Activated CD4-positive, alpha-beta T cell treated with anti-CD3 and anti-CD28 coated beads, Interleukin-2, amount 50 U/mL, for 48 hours (primary cell): ENCODE results near the gene LMOD1.
"Not testable (repeated sequence)": the region's sequence is repeated elsewhere in the genome, so short reads cannot be mapped to it uniquely, and the experiment has no call there.

Experiments used
- DNase-seq, 2 experiments: peaks; one replicate each; pipeline ENCODE4 v3.0.0-alpha.2; 2020

Gene LMOD1

DNA sequence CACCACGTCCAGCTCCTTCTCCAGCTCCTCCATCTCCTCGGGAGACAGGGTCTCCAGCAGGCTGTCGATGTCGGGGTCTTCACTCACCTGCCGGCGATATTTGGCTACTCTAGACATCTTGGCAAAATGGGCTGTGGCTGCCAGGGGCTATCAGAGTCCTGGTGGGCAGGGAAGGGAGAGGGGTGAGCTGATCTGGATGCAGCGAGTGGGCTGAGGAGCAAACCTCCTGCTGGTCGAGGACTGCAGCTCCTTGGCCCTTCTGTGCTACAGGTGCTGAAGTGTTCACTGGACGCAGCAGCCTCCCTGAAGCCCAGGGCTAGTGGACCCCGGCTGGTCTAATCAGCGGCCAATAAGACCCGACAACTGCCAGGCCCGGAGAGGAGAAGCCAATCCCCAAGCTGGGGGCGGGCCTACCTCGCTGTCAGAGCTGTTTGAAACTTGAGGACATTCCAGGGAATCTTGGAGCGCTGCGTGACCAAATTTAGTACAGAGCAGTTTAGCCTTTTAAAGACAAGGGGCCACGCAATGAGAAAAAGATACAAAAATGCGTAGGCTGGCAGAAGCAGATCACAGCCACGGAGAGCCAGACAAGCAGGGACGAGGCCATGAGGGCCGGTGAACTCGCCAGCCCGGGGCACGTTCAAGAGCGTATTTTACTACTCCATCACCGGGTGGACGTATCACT lies at the start of gene LMOD1:
TSS of gene LMOD1 (minus strand) at position 325 of the 685 bp plus-strand sequence. CDS start at position 117, 208 bp downstream.
- DNase-seq, result peak in 1 of 2 experiments; percentile 5

DNA sequence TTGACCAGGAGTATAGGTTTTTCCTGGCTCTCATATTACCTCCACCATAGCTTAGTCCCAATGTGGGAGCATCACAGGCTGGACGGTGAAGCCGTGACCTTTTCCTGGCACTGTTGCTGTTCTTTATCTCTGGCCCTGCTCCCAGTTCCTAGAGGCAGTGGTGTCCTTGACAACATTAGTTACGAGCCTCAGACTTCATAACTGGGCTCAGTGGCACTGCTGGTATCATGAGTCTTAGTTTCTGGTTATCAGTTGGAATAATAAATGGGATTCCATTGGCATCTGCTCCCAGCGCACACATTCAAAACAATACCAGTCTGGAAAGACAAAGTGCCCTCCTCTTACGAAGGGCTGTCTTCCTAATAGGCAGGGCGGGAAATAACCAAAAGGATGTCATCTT lies 44.1 kb upstream of the LMOD1 start:
- no peak for DNase-seq

DNA sequence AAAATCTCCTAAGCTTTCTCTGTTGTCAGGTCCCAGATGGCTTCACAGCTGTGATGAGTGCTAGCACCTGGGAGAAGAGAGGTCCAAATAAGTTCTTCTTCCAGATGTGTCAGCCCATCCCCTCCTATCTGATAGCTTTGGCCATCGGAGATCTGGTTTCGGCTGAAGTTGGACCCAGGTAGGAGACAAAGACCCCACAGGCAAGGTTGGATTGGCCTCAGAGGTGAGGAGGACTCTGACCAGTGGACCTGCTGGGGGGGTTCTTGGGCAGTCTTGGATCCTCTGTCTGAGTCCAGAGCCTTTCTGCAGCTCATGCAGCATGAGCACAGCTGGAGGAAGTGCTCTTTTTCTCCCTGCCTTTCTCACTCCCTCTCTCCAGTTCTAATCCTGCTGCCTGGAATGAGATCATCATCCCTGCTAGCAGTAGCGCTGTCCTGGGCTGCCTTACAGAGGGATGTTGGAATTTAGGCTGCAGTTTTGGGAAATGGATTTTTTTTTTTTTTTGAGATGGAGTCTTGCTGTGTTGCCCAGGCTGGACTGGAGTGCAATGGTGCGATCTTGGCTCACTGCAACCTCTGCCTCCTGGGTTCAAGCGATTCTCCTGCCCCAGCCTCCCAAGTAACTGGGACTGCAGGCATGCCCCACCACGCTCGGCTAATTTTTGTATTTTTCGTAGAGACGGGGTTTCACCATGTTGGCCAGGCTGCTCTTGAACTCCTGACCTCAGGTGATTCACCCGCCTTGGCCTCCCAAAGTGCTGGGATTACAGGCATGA lies 43.2 kb upstream of the LMOD1 start:
- no peak for DNase-seq

DNA sequence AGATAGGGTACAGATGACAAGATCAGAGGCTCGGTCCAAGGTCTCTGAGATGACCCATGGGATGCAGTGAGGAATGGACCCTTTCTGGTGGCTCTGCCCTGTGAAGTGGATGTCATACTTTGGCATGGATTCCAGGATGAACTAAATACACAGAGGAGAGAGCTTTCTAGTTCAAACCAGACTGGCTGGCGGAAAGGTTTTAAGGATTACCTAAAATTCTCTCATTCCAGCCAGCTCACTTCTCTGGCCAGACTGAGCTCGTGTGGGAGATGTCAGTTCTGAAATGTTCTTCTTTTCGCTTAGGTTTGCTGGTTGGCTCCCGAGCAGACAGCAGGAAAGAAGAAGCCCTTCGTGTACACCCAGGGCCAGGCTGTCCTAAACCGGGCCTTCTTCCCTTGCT lies 42.3 kb upstream of the LMOD1 start:
- DNase-seq, result no peak

DNA sequence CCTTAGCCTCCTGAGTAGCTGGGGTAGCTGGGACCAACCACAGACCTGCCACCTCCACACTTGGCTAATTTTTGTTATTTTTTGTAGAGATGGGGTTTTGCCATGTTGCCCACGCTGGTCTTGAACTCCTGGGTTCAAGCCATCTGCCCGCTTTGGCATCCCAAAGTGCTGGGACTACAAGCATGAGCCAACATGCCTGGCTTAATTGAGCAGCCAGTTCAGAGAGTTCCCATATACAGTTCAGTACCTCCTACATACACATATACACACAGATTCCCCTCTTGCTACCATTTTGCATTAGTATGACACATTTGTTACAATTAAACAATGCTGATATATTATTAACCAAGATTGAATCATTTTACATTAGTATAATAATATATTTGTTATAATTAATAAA lies 39.0 kb upstream of the LMOD1 start:
- no peak for DNase-seq

DNA sequence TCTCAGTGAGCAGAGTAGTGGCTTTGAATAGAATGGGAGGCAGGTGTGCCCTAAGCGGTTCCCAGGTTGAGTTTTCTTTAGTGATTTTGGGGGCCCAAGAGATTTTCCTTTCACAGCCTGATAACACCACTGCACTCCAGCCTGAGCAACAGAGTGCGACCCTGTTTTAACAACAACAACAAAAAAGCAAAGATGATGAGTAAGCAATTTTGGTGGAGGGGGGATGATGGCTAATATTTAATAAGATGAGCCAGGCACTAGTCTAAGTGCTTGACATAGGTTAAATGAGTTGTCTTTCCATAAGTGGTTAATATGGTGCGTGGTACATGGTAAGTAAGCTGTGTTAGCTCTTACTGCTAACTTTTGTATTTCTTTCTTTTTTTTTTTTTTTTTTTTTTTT lies 38.1 kb upstream of the LMOD1 start:
- DNase-seq, result no peak

DNA sequence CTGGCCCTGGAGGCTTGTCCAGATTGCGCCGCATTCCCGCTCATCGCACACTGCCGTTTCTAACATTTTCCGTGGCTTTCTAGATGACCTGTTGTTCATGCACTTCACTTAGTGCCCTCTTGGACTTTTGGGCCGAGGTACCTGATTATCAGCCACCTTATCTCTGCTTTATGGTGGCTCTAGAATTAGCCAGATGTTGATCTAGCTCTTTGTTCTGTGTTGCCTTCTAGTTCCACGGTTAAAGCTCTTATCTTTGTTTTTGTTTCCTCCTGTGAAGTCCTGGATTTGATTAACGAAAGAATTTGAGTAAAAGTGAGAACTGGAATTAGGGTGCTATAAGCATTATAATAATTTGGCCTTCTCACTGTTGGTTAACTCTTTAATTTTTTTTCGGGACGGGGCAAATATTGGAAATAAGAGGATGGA lies 37.0 kb upstream of the LMOD1 start:
- no peak for DNase-seq

DNA sequence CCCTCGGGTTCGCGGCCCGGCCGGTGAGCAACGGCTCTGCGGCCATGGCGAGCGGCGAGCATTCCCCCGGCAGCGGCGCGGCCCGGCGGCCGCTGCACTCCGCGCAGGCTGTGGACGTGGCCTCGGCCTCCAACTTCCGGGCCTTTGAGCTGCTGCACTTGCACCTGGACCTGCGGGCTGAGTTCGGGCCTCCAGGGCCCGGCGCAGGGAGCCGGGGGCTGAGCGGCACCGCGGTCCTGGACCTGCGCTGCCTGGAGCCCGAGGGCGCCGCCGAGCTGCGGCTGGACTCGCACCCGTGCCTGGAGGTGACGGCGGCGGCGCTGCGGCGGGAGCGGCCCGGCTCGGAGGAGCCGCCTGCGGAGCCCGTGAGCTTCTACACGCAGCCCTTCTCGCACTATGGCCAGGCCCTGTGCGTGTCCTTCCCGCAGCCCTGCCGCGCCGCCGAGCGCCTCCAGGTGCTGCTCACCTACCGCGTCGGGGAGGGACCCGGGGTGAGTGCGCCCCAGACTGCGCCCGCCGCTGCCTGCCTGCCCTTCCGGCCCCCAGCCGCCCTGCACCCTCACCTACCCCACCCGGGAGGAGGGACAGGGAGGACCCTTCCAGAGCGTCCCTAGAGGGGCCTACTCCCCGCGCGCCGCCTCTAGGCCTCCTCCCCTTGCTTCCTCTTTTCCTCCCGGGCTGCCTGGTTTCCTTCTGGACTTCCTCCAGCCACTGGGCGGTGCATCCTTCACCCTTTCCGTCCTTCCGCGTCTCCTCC lies 36.5 kb upstream of the LMOD1 start, which contains the start of gene RNPEP:
TSS of gene RNPEP (plus strand) at position 26 of the 757 bp plus-strand sequence. CDS start at position 45, 19 bp downstream.
- peak; percentile 56 to 60 for DNase-seq

DNA sequence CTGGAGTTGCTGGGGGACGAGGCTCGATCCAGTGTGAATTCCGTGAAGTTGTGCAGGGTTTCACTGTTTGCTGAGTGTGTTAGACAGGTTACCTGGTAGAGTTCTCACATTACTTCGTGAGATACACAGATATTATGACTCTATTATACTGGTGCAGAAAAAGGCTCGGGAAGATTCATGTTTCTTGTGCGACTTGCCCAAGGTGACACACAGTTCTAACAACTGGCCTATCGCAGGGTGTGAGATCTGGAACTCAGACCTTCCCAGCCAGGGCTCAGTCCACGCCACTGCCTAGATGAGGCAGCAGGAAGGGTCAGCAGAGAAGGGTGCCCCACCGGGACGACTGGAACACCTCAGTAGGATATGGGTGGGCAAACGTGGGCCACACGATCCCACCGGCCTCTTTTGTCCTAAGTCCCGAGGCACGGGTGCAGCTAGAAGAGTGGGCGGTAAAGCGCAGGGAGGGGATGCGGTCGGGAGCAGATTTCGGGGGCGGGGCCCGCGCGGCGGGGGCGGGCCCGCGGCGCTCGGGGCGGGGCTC lies 35.8 kb upstream of the LMOD1 start:
- peak; percentile 75 to 81 for DNase-seq

DNA sequence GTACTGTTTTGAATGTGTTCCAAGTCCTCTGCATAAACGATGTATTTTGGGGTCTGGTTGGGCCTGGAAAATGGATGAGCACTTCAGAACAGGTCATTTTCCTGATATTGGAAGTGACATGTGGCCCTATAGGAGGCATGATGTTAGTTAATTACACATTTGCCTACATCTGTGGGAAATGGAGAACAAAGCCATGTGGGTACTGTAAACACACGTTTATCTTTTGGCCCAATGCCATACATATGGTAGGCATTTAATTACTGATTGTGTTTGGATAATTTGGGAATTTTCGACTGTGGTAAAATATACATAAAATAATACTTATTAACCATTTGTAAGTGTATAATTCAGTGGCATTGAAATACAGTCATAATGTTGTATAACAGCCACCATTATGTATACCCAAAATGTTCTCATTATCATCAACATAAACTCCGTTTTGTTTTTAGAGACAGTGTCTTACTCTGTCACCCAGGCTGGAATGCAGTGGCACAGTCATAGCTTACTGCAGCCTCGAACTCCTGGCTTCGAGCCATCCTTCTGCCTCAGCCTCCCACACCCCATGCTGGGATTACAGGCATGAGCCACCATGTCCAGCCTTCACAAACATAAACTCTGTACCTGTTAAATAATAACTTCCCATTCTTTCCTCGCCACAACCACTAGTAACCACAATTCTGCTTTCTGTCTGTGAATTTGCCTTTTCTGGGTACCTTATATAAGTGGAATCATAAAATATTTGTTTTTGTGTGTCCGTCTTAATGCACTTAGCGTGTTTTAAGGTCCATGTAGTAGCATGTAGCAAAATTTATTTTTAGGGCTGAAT lies 24.2 kb upstream of the LMOD1 start:
- no peak for DNase-seq

DNA sequence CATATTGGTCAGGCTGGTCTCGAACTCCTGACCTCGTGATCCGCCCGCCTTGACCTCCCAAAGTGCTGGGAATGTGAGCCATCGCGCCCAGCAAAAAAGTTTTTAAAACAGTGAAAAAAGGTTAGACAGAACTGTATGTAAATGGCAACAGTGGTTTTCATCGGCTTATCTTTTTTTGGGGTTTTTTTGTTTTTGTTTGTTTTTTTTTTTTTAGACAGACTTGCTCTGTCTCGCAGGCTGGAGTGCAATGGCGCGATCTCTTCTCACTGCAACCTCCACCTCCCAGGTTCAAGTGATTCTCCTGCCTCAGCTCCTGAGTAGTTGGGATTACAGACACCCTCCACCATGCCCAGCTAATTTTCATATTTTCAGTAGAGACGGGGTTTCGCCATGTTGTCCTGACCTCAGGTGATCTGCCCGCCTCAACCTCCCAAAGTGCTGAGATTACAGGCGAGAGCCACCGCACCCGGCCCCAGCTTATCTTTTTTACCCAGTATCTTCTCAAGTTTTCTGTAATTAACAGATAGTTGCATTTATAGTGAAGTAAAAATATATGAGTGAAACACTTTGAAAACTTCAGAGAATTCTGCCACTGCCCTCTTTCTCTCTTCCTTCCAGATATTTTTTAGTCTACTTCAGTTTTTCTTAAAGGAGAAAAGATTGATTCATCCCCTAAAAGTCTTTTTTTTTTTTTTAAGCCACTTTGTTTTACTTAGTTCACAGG lies 22.0 kb upstream of the LMOD1 start:
- no peak for DNase-seq

DNA sequence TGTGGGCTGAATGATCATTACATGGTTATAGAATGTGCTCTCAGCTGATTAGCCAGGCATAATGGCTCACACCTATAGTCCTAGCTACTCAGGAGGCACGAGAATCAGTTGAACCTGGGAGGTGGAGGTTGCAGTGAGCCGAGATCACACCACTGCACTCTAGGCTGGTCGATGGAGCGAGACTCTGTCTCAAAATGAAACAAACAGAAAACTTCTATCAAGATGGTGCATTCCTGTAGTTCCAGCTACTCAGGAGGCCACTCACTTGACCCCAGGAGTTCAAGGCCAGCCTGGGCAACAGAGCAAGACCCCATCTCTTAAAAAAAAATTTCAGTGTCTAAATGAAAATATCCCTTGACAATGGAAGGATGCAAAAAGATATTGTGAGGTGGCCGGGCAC lies 19.8 kb upstream of the LMOD1 start:
- no peak for DNase-seq

DNA sequence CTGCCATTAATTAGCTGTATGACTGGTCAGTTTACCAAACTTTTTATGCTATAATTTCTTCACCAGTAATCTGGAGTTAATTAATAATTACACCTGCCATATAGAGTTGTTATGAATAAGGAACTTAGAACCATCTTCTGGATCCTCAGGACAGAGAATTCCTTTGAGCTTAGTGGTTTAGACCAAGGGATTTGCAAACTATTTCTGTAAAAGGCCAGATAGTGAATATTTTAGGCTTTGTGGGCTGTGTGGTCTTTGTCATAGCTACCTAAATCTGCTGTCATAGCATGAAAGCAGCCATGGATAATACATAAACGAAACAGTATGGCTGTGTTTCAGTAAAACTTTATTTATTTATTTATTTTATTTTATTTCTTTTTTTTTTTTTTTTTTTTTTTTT lies 17.9 kb upstream of the LMOD1 start:
- no peak for DNase-seq

DNA sequence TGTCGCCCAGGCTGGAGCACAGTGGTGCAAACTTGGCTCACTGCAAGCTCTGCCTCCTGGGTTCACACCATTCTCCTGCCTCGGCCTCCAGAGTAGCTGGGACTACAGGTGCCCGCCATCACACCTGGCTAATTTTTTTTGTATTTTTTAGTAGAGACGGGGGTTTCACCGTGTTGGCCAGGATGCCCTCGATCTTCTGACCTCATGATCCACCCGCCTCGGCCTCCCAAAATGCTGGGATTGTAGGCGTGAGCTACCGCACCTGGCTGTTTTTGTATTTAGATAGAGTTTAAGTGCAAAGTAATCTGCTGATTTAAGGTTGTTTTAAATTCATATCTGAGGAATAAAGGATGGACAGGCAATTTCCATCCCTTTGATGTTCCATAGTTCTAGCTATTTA lies 16.0 kb upstream of the LMOD1 start:
- not testable (repeated sequence) for DNase-seq

DNA sequence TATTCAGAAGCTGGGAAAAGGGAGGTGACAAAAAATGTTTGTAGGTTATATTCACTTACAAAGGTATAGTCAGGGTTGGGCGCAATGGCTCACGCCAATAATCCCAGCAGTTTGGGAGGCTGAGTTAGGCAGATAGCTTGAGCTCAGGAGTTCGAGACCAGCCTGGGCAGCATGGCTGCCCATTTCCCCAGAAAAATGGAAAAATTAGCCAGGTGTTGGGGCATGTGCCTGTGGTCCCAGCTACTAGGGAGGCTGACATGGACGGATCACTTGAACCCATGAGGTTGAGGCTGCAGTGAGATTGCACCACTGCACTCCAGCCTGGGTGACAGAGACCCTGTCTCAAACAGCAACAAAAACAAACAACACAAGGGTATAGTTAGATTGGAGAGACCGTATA lies 12.0 kb upstream of the LMOD1 start:
- no peak for DNase-seq

DNA sequence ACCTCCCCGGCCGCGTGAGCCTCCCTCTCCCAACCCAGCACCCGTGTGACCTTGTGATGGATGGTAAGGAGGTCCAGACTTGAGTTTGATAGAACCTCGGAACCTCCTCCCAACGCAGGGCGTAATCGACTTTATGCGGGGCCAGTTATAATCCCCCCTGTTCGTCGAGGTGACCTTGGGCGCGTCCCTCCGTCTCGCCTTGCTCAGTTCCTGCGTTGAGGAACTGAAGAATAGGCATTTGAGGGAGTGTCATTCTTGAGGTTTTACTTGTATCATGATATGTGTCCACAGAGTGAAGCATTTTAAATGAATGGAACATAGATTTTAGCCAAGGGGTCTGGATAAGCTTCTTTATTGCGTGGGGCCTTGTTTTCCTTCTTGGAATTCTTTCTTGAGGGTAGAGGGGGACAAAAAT lies 9.4 kb upstream of the LMOD1 start:
- no peak for DNase-seq

DNA sequence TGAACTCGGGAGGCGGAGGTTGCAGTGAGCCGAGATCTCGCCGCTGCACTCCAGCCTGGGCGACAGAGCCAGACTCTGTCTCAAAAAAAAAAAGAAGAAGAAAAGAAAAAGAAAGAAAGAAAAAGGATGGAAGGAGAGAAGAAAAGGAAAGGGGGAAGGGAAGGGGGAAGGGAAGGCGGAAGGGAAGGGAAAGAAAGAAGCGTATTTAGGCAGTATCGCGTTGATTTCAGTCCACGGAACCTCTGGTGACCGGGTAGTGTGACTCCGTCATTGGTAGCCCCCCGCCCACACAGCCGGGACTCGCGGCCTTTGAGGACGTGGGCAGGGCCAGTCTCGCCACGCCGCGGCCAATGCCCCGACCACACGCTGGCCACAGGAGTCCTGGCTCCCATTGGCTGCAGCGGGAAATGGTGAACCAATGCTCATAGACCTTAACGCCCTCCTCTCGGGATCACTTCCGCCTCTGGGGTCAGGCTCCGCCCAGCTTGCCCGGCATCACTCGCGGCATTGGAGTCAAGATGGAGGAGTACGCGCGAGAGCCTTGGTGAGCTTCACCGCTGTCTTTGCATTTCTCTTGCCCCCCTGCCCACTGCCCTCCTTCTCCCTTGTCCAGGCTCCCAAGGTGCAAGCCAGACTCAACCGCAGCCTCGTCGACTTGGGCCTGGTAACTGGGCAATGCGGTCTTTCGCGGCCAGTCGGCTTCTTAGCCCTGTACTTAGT lies 8.8 kb upstream of the LMOD1 start, which contains the start of gene TIMM17A:
TSS of gene TIMM17A (plus strand) at position 495 of the 720 bp plus-strand sequence. CDS start at position 519, 24 bp downstream.
- DNase-seq, result peak; percentile 95 to 97

DNA sequence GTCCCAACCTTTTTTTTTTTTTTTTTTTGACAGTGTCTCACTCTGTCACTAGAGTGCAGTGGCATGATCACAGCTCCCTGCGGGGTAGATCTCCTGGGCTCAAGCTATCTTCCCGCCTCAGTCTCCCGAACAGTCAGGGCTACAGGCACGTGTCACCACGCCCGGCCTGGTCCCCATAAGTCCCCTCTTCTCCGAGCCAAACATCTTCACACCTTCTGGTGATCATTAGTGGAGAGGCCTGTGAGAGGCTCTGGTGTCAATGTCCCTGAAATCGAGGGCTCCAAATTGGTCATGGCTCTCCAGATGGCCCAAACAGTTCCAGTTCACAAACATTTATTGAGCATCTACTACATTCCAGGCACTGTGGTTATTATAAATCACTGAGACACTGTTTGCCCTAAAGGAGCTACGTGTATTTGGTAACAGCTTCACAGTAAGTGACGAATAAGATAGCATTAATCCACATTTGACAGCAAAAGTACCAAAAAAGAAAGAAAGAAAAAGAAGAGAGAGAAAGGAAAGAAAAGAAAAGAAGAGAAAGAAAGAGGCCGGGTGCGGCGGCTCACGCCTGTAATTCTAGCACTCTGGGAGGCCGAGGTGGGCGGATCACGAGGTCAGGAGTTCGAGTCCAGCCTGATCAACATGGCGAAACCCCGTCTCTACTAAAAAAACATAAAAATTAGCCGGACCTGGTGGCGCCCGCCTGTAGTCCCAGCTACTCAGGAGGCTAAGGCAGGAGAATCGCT lies 8.1 kb upstream of the LMOD1 start:
- DNase-seq, result peak; percentile 19 to 41

DNA sequence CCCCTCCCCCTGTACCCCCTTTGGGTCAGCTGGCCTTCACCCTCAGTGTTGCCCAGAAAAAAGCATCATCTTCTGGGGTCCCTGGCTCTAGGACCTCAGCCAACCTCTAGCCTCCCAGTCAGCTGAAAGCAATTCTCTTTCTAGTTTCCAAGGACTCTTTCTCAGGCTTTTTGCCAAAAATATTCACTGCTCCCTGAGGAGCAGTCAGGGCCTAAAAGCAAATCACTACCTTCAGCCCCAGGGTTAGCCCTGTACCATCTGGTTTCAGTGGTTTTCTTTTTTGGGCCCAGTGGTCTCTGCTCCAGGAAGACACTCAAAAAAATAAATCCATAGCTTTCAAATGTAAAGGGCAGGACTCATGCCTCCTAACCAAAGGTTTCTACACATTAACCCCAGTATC lies 3.1 kb upstream of the LMOD1 start:
- DNase-seq, result no peak

DNA sequence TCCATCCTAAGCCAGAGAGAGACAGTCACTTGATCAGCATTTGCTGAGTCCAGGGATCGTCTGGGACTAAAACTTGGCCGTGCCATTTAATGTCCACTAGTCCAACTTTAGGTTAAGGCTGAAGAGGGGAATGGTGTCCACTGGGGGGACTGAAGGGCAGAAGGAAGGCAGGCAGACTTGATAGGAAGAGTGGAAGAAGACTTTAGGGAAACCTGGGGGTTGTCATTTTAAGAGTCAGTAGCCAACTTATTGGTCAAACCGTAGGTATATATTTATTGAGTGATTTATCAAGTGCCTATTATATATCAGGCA lies 1.3 kb upstream of the LMOD1 start:
- DNase-seq, result no peak
